HG03064 (cell line): ENCODE results near the gene MYO3B.
"Not testable (repeated sequence)": the region's sequence is repeated elsewhere in the genome, so short reads cannot be mapped to it uniquely, and the experiment has no call there.

Source experiments
- ATAC-seq: cut with Tn5 transposase; IDR thresholded peaks from one replicate; pipeline ENCODE4 v1.9.1; 2021; ENCODE audit warnings: low read depth; ENCODE audit not compliant: unreplicated experiment

The MYO3B gene

DNA sequence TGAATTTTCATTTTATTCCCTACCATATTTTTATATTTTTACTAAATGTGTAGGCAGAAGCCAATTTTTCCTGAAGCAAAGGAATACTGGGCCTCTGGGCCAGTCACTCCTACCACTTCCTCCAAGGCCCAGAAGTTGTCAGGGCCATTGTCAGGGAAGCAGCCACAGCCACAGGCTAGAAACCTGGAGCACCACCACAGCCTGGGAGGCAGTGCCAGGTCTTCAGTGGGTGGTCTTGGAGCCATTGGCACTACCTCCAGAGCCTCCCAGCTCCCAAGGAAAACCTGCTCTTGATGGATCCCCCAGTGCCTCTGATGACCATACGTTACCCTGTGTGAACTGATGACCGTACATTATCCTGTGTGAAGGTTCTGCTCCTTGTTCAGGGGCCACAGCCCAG, 401.6 kb downstream of the MYO3B start:
- no peak for ATAC-seq

DNA sequence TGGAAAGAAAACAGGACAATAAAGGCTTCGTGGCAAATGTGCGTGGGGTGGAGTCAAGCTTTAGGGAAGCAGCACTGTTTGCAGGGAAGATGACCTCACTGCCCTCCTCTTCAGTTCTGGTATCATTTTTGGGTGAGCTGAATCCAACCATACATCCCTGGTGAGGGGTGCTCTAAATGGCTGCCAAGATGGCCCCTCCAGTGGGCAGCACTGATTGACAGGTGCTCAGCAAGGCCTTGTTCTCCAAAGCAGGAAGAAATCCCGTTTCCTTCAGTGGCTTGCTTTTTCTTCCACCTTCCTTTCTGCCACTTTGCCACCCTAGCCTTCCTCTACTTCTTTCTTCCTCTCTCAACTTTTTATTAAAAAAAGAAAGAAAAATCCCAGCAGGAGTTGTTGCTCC, 404.4 kb downstream of the MYO3B start:
- ATAC-seq, result no peak

DNA sequence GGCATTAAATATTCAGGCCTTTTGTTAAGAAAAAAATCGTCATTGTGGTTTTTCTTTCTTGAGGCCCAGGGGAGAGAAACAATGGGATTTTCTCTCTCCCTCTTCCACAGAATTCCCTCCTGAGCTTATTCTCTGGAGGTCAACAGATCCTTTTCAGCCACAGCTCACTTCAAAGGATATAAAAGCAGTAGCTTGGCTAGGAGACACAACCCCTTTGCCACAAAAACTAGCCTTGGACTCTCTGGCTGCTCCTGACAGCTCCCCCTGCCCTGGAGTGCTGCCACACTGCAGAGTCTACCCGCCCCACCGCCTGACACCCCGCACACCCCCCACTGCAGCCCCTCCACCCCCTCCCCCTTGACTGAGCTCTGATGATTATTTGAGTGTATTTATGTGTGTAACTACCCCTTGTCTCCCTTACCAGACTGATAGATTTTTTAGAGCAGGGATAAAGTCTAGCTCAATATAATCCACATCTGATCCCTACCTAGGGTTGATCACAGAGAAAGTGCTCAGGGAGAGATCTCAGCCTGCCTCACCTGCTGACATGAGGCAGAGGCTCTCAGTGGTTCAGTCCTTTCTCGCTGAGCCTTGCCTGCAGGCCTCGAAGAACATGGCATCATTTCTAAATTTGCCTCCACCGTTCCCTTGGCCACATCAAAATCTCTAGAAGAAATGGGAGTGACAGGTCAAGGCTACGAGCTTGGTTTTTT, 405.0 kb downstream of the MYO3B start:
- ATAC-seq, result no peak

DNA sequence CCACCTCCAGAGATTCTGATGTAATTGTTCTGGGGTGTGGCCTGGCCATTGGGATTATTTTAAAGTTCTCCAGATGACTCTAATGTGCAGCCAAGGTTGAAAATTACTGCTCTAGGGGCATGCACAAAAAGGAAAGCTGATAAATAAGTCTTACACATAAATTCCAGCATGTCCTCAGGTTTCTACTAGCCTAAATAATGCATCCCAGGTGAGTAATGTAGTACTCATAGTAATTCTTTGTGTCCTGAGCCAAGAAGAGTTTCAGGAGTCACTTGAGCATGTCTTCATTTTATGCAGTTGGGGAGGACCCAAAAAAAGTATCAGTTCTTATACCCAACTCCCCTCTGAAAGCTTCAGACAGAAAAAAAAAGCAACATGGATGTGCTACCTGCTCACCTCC, 407.1 kb downstream of the MYO3B start:
- no peak for ATAC-seq

DNA sequence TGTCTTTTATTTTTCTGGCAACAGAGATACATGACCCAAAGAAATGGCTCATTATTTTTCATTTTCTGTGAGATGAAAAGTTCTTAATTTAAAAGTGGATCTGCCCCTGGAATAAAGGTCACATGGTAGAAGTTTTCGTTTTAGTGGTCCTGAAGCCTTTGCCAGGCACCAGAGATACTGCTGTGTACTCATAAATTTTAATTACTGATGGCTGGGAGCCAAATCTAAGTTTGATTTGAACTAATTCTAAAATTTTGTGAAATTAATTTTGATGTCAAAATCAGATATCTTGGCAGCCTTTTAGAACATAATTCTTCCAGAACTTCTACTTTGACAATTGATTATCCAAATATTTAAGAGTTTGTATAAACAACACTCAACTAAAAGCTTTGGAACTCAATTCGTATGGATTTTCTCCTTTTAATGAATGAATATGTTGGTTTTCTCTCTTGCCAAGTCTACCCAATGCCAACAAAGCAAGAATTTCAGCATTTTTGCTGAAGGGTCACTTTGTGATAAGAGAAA, 408.7 kb downstream of the MYO3B start:
- no peak for ATAC-seq

DNA sequence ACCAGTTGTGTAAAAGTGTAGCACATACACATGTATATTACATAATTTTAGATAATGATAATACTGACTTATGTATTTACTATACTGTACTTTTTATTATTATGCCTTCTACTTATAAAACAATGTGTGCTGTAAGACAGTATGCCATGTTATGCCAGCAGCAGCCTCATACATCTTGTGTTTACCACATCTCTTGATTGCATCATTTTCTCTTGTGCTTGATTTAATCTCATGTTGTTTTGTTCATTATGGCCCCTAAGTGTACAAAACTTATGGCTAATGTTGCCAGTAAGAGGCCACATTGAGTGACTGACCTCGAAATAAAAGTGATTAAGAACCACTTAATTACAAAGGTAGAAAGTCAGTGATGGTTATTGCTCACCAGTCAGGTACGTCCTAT, 409.2 kb downstream of the MYO3B start:
- ATAC-seq, result no peak

DNA sequence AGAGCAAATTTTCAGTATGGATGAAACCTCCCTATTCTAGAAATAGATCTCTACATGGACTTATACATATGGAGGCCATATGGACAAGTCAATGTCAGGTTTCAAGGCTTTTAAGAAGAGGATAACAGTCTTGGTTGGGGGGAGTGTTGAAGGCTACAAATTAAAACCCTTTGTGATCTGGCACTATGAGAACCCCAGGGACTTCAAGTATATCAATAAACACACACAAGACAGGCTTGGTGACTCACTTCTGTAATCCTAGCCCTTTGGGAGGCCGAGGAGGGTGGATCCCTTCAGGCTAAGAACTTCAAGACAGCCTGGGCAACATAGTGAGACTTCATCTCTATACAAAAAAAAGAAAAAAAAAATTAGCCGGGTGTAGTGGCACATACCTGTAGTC, 410.0 kb downstream of the MYO3B start:
- ATAC-seq, result no peak

DNA sequence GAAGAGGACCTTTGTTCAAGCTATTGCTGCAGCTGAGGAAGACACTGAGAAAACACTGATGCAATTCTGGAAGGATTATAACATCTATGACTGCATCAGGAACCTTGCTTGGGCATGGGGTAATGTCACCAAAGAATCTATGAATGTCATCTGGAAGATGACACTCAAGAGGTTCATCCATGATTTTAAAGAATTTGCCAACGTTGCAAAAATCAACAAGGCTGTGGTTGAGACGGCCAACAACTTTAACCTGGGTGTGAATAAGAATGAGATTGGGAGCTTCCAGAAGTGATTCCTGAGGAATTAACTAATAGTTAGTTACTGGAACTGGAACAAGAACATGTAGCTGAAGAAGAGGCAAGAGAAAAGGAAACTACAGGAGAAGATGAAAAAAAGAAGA, 410.8 kb downstream of the MYO3B start:
- no peak for ATAC-seq

DNA sequence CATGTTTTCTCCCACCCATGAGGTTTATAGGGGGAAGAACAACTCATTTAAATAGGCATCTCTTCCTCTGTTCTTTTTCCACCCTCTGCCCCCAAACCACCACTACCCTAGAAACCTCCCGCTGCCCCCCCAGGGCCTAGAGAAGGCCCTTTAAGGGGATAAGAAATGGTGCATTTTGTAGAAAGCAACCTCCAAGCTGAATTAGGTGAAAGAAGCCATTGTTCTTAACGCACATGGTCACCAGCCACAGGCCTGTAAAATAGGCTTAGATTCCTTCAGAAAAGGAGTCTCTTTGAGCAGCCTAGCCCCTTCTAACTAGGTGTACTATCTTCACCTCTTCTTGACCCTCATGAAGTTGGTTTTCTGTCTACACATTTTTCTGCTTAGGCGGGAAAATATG, 418.6 kb downstream of the MYO3B start:
- no peak for ATAC-seq

DNA sequence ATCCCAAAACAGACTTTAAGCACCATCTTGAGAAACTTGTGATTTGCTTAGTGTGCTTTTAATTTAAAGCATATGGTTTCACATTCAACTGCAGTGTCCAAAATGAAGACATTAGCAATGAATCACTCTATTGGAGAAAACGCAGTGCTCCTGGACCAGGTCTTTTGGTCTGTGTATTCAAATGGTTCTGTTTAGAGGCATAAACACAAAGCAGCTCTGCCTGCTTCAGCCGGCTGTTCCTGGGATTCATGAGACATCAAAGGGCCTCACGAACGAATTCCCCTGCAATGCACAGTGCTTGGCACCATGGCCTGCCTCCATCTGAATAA, 420.1 kb downstream of the MYO3B start:
- ATAC-seq, result no peak

DNA sequence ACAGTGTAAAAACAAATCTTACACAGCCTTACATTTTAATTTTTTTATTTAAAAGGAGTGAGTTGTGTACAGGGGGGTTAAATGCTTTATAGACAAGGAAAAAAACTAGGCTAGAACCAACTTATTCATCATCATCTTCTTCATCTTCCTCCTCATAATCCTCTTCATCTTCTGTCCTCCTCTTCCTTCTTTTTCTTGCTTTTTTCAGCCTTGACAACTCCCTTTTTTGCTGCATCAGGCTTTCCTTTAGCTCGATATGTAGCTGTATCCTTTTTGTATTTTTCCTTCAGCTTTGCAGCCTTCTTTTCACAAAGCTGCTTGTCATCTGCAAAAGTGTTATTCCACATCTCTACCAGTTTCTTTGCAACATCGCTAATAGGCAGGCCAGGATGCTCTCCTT, 423.5 kb downstream of the MYO3B start:
- no peak for ATAC-seq

DNA sequence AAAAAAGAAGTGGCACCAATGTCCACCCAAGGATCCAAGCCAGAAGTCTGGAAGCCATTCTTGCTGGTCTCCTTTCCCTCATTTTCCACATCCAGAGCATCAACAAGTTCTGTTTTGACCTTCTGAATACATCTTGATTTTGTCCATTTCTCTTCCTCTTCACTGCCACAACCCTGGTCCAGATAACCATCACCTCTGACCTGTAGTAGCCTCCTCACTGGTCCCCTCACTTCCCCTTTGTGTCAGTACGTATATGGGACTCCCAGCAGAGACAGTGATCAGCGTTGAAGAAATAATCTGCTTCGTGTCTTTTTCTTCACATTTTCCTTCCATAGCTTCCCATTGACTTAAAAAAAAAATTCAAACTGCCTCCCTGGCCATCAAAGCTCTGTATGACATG, 427.9 kb downstream of the MYO3B start:
- no peak for ATAC-seq

DNA sequence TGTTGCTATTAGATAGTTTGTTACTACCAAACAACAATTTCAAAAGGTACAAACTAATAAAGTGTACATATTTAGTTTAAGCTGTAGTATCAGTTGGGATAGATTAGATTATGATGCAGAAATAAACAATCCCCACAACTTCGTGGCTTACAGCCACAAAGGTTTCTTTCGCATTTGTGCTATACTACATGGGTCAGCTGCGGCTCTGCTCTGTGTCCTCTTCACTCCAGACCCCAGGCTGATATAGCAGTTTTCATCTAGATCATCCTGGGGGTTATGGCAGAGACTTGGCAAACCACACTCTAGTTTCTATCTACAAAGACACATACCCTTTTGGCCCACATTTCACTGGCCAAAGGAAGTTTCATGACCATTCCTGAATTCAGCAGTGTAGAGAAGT, 429.2 kb downstream of the MYO3B start:
- ATAC-seq, result no peak

DNA sequence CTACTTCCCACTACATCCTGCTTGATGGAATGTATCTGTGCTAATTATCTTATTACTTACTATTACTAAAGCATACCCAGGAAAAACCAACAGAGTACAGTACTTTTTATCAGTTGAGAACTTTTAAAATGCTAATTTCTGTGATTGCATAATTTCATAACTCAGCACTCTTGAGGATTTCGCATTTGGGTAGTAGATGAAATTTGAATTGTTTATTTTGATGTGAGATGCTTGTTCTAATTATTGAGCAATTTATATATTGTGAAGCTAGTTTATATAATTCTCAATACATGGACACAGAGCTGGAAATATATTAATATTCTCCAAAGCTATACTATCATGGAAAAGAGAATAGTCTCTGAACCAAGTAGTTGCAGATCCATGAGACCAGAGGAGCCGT, 432.7 kb downstream of the MYO3B start:
- no peak for ATAC-seq

DNA sequence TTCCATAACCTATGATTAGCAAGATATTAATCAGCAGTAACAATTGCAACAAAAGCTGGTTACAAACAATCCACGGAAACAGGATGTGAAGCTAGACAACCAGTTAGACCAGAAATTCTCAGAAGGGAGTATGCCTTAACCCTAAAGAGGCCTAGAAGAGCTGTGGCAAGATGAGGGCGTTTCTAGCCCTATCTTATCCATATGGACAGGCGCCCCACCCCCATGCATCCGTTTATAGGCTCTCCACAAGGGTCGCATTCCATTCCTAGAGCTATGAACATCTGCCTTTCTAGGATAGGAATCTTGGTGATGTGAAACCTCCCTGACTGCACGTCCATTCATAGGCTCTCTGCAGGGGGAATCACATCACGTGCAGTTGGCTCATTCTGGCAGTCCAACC, 441.0 kb downstream of the MYO3B start:
- not testable (repeated sequence) for ATAC-seq

DNA sequence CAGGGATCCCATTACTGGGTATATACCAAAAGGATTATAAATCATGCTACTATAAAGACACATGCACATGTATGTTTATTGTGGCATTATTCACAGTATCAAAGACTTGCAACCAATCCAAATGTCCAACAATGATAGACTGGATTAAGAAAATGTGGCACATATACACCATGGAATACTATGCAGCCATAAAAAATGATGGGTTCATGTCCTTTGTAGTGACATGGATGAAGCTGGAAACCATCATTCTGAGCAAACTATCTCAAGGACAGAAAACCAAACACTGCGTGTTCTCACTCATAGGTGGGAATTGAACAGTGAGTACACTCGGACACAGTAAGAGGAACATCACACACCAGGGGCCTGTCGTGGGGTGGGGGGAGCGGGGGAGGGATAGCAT, 457.1 kb downstream of the MYO3B start:
- not testable (repeated sequence) for ATAC-seq

DNA sequence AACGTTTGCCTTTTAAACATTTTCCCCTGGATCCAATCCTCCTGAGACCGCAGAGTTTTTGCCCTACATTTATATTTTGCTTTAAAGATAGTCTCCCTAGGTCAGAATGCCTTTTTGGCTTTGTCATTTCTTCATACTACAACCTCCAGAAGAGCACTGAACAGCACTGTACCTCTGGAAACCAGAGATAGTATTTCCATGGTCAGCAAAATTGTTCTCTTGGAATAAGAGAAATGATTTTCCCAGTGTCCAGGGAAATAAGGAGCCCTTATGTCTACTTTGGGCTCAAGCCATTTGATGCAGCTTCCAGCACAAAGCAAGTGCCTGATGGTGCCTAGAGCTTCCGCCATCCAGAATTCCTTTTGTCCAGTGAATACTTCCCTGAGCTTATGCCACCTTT, 461.7 kb downstream of the MYO3B start:
- ATAC-seq, result no peak

DNA sequence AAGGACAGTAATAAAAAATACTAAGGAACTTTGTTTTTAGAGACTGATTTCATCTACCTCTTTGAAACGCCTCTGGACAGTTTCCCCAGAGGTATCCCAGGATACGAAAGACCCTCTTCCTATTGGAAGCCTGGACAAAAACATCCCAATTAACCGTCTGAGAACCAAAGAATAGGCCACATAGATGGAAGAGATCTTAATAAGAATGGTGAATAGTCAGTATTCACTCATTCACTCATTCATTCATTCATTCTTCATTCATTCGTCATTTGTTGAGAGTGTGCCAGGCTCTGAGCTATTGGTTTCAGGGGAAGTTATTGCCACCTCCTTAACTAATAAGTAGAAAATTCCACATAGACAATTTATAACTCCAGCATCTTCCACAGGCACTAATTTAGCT, 464.0 kb downstream of the MYO3B start:
- no peak for ATAC-seq

DNA sequence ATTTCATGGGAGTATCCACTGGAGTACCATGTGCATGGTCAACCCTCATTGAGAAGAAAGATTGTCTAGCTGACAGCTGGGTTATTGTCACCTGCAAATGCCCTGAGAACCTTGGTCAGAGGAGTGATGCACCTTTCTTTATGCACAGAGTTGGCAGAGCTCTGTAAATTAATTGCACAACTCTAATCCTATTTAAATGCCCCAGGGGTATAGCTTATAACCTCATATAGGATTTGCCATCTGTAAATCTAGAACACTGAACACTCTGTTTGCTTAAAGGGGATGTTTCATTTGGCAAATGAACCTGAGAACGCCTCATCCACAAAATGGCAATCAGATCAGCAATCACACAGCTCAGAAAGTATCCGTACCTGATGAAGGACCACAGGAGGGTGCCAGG, 465.4 kb downstream of the MYO3B start:
- no peak for ATAC-seq

DNA sequence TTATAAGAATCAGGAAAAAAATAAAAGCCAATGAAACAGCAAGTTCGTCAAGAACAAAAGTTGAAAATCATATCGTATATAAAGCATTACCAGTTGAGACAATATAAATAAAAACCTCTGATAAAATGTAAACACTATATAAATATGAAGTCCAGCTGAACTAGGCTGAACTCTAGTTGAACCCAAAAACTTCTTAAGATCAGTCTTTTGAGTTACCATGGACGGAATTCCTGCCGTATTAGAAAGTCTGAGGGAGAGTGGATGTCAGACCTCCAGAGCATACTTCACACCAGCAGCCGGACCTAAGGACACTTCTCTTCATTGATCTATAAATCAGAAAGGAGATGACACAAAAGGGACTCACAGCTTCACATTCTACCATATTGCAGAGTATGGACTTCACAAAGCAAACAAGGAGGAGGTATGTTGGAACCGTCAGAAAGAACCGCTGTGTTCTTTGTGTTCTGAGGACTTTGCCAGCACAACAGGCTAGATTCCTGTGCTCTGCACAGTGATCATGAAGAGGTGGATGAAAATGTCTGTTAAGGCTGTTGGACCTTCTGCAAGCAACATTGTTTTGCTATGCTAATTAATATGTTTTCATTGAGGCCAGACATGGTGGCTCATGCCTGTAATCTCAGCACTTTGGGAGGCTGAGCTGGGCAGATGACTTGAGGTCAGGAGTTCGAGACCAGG, 469.9 kb downstream of the MYO3B start:
- no peak for ATAC-seq

DNA sequence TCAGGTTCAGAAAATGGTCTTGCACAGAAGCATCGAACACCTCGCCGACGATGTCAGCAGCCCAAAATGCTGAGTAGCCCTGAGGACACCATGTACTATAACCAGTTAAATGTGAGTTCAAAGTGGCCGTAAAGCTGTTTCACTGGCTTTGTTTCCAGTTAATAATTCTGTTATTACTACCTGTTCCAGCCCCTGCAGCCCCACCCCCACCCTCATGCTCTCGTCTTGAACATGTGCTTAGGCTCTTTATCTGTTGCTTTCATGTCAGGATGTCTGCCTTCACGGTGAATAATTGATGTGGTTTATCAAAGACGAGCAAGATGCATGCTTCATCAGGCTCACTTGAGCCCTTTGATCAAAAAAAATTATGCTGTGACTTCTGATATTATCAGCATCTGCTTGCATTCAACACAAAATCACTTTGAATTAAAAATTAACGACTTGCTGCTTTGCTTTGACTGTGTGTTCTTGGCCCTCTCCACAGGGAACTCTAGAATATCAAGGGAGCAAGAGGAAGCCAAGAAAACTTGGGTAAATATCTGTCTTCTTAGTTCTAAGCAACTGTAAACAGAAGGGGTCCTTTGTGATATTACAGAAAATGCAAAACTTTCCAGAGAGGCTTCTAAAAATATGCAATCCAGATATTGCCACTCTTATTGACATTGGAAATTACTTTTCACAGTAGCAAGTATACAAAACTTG, 473.8 kb downstream of the MYO3B start:
- no peak for ATAC-seq
